Head of caudate nucleus (tissue), 42 donors: ENCODE data around the gene TBC1D21.

ENCODE experiments used
- DNase-seq, 42 donors: peaks; one replicate each; pipeline versions ENCODE4 v3.0.0 to v3.0.0-alpha.2; 2020 to 2021; ENCODE audit warnings: mixed read lengths in 7 of 42
- intact Hi-C: fragments of 100-400 bp; cut with DNase I; formaldehyde crosslinking; loops from one replicate; pipeline ENCODE4 v1.15.0; 2022

Gene TBC1D21

DNA sequence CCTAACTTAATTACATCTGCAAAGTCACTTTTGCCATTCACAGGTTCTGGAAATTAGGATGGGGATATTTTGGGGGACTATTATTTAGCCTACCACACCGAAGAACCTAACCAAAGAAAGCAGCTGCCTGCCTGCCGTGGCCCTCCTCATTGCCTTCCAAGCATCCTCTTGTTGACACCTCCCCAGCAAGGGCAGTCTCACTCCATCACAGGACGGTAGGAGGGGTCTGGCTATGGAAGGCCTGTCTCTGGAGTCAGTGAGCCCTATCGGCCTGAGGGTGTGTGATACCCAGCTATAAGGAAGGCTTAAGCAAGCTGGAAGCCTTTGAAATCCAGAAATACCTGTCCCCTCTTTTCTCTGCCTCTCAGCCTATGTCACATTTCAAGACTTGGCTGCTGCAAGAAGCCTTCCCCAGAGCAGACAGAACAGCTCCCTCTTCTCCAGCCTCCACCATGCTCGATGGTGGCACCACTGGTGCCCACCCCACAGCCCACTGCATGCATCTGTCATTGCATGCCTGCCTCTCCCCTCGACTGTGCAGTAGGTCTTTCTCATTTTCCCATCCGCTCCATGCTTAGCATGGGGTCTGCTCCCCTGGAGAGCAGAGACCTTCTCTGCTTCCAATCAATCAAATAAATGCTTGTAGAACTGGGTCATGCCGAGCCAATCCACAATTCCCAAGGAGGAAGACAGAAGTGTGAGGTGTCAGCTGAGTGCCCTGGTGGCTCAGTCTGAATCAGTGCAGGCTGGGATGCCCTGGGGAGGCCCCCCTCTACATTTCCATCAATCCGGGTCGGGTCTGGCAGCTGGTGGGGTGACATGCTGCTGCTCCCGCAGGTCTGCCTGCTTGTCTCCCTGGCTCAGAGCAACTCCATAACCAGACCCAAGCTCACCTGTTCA is 29.0 kb downstream of the TBC1D21 start:
- no peak for DNase-seq
- intact Hi-C loops, result no loop called here

DNA sequence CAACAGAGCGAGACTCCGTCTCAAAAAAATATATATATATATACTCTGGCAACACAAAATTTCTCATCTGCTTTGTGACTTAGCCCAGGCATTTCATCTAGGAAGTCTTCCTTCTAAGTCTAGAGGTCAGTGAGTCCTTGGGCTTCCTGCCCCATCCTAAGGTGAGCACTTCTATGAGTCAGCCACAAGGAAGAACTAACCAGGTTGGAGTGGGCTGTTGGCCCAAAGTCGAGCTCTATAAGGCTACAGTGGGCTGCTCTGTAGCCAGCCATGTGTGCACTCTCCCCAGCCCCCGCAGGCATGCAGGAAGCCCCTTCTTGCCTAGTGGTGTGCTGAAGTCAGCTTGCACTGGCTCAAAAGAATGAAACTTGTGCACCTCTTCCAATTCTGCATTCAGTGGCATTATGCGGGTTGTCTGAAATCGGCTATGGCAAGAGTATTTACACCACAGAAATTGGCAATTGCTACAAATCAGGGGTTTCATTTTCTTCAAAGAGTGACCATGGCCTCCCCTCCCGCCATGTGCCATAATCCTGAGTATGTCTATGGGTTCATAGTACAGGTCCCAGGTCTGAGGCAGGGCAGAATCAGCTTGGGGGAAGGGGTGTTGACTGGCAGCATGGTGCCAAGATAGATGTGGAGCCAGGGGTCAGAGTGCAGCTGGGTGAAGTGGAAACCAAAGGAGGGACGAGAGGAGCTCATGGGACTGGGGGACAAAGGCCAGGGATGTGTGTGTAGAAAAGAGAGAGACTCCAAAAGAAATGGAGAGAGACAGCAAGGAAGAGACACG is 30.9 kb downstream of the TBC1D21 start:
- no peak for DNase-seq
- intact Hi-C loops, result no loop called here

DNA sequence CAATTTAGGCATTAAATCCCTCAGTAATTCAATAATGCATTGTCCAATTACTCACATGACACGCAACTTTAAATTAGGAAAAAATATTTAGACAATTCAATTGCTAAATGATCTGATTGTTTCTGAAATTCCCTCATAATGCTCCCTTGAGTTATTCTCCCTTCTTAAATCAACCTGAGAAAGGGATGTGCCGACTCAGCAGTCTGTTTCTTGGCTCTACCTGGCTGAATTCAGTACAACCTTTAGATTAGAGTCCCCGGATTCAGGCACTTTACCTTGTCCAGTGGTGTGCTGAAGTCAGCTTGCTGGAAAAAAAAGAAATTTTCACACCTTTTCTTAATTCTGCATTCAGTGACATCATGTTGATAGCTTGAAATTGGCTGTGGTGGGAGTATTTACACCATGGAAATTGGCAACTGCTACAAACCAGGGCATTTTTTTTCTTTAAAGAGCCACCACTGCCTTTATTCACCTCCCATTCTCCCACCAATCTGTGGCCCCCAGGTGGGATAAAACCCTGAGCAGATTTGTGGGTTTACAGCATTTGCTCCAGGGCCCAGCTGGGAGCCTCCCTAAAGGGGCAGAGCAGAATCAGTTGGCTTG is 32.0 kb downstream of the TBC1D21 start:
- intact Hi-C loops, result no loop called here
- no peak for DNase-seq

DNA sequence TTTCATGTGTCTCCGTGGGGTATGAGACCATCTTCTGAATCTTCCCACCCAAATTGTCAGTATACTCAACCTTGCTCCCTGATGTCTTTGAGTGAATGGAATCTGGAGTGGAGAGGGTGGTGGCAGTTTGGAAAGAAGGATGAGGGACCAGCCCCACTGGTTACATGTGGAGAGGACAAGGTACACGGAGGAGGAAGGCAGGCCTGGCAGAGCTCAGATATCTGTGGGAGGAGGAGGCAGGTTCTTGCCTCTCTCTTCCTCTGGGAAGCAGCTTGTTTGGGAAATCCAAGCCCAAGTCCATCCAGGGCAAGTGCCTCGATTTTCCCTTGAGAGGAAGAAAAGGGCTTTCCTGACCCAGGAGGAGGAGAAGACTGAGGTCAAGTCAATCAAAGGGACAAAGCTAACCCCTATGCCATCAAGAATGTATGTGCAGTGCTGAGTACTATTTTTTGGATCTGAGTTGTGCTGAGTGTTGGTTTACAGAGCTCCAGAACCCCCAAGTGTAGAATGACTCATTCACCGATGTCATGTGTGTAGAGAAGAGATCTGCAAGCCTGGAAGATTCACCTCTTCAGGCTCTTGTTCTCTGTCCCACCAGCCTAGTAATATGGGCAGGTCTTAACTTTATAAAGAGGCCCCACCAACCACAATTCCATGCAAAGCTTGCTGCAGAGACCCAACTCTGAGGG is 33.1 kb downstream of the TBC1D21 start:
- intact Hi-C loops, result no loop called here
- no peak for DNase-seq

DNA sequence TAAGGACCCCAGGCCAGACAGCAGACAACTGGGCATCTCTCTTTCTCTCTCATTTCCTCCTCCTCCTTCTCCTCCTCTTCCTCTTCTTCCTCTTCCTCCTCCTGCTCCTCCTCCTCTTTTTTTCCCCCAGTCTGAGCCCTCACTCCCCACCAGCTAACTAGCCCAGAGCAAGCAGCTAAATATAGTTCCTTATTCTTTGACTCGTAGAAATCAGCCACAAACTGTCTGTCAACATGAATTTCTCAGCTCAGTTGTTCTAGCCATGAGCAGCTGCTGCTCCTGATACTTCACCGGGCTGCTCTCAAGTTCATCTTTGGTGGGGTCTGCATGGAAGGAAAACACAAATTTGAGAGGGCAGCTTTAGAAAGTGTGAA is 33.7 kb downstream of the TBC1D21 start:
- DNase-seq, result no peak
- intact Hi-C loops, result no loop called here

DNA sequence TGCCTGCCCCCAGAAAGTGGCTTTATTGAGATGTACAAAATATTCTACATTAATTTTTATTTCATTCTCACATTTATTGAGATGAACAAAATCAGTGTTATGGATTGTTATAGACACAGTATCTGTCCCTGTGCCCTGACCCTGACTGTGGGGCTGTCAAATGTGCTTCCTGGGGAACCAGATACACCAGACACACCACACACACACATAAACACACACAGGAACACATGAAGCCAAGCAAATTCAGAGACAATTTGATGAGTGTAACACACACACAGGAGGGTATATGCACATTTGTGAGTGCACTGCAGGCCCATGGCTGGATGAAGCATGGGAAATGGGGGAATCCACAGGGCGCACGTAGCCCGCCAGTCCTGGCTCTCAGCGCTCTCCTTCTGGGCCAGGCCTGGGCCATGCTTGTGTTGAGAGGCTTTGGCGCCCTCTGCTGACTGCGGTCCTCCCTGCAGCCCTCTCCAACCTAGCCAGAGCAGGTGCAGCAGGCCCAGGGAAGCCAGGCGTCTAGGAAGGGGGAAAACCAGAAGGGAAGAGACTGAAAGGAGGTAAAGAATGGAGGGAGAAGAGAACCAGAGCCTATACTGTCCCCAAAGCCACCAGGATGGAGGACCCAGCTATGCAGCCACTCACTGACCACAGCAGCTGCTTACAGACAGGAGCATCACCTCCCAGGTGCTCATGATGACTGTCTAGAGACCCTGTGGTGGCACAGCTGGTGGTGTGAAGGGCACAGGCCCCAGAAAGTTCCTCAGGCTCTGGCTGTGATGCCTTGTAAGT is 34.9 kb downstream of the TBC1D21 start:
- intact Hi-C loops, result no loop called here
- DNase-seq, result peak; percentile 58 to 91 (median 83)

DNA sequence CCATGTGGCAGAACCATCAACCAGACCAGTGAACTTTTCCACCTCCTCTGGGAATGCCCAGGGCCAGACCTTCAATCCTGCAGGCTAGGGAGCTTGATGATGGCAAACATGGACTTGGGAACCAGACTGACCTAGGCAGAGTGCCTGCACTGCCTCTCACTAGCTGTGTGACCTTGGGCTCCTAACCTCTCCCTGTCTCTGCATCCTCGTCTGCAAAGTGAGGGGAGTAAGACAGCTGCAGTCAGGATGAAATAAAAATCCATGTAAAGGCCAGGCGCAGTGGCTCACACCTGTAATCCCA is 35.4 kb downstream of the TBC1D21 start:
- intact Hi-C loops, result no loop called here

DNA sequence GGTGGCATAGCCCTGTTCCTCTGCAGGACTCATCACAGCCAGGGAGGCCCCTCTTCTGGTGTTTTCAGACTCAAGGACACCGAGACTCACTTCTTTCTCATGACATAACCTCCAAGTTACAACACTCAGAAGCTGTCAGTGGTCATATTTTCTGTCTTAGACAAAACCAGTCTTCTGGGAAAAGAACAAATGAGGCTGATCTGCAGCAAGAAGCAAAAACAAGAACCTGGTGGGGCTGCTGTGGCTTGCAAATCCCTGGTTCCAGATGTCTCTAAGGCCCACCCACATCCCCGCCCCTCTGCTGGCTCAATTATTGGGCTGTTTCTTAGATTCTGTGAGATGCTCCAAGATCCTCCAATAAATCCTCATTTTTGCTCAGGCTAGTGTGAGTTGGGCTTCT is 36.3 kb downstream of the TBC1D21 start:
- intact Hi-C loops, result no loop called here
- DNase-seq, result no peak

More for the DNA sequence above, 35.4 kb downstream of the TBC1D21 start:
- no peak for DNase-seq

DNA sequence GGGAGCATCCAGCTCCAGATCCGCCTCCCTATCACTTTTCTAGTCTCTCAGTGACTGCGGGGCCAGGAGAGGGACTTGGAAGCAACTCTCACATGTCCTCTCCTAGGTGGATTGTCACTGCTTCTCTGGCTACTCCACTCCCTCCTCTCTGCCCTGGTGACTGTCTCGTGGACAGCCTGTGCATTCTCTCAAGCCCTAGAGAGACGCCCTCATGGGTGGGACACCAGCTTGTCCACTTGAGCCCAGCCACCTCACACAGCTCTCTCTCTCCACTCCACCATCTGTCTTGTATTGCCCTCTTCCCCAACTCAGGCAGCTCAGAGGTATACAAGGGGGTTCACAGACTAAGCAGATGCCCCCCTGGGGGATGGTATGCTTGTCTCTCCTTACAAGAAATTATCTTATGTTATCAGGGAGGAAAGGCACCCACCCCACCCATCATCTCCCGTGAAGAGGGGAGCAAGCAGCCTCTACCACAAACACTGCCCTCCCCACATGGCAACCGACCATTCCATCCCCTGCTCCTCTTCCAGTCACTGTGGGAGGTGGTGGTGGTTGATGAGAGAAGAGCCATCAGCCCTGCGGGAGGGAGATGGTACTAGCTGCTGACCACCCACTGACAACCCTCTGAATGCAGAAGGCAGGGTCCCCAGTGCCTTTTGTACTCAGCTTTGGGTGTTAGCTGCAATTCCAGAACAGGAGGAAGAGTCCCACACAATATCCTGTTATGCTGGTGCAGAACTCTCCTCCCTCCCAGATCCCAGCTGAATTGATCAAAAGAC is 37.3 kb downstream of the TBC1D21 start:
- intact Hi-C loops, result no loop called here
- DNase-seq, result no peak

DNA sequence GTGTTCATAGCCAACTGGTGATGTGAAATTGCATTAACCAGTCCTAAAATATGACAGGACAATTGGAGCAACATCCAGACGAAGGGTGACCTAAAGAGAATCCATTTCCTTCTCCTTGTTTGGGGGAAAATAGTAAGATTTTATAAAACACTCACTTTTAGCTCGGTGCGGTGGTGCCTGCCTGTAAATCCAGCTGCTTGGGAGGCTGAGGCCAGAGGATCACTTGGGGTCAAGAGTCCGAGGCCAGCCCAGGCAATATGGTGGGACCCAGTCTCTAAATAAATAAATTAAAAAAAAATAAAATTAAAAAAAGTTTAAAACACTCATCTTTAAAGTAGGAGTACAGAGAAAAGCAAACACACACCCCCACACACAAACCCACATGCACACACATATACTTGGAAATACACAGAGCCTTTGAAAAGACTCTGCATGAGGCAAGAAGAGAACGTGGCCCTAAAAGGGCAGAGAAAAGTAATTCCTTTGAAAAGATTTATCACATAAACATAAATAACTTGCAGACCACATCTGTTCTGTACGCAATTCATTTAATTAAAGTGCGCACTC is 38.7 kb downstream of the TBC1D21 start:
- intact Hi-C loops, result no loop called here
- no peak for DNase-seq

DNA sequence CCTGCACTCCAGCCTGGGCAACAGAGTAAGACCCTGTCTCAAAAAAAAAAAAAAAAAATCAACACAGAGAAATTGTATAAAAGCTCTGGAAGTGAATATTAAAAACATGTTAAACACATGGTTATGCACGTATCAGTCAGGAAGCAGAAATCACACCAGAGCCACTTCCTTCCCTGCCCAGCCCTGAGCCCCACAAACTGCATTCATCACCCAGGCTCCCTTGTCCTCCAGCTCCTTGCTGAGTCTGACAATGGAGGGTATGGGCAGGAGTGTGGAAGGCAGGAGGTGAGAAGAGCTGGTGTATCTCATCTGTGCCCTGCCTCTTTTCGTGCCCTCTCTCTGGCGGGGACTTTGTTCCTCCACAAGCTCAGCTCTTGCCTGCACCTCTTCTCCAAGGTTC is 40.8 kb downstream of the TBC1D21 start:
- intact Hi-C loops, result no loop called here
- DNase-seq, result no peak

DNA sequence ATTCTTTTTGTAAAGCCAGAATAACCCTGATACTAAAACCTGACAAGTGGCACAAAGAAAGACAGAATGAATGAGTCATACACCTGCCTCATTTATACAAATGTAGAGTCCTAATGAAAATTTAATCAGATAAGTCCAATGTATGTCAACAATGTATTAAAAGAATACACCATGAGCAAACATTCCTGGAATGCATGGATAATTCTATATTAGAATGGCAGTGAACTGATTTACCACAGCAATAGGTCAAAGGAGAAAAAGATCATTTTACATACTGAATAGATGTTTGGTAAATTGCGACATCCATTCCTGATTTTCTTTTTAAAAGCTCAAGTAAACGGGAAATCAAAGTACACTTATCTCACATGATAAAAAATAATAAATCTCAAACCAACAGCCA is 41.7 kb downstream of the TBC1D21 start:
- DNase-seq, result no peak
- intact Hi-C loops, result no loop called here

DNA sequence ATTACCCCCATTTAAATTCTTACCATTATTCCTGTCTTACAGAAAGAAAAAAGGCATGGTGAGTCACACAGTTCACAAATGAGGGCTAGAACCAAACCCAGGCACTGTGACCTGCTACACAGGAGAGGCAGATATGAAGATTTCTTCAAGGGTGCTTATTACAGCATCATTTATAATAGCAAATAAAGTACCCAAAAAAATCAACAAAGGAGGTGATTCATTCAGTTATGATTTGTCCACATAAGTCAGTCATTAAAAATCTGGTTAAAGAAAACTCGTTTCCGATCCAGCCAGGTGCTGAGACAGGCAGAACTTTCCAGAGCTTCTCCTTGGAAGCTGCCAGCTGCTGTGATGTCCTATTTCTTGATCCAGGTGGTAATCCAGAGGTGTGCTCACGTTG is 45.4 kb downstream of the TBC1D21 start:
- intact Hi-C loops, result no loop called here
- DNase-seq, result no peak

DNA sequence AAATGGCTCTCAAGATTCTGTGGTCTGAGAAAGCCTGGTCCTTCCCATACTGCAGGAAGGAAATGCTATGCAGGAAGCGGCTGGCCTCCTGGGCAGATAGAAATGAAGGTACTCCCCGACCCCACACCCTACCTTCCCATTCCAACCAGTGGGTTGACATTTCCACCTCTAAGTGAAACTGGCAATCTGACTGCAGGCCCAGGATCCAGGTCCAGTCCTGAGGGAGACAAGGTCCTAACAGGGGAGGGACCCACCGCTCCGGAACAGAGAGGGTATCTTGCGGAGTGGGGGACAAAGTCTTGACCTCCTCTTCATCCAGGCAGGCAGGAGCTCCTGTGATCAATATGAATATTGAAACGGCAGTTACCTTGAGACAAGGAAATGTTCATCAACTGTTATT is 46.3 kb downstream of the TBC1D21 start:
- intact Hi-C loops, result no loop called here

DNA sequence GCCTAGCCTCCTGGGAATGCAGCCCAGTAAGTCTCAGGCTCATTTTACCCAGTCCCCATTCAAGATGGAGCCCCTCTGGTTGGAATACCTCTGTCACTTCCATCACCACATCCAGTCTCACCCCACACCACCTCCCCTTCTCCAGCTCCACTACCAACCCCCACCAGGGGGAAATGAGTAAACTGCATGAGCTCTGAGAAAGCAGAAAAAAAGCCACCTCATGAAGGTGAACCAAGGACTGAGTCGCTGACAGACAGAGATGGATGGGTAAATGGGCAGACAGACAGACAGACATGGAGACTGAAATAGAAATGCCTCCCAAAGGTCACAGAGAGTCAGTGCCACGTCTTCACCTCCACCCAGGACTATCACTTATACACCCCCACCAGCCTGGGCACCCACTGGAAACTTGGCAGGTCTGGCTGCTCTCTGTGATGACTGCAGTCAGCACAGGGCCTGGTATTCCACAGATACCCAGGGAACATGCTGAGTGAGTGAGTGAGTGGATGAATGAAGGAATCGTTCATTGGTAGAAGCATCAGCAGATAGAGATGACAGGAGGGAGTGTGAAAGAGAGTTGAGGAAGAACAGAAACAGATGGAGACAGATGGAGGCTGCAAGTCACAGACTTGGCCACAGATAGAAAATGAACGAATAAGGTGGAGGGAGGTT is 48.0 kb downstream of the TBC1D21 start:
- intact Hi-C loops, result no loop called here

More for the DNA sequence above, 46.3 kb downstream of the TBC1D21 start:
- no peak for DNase-seq

DNA sequence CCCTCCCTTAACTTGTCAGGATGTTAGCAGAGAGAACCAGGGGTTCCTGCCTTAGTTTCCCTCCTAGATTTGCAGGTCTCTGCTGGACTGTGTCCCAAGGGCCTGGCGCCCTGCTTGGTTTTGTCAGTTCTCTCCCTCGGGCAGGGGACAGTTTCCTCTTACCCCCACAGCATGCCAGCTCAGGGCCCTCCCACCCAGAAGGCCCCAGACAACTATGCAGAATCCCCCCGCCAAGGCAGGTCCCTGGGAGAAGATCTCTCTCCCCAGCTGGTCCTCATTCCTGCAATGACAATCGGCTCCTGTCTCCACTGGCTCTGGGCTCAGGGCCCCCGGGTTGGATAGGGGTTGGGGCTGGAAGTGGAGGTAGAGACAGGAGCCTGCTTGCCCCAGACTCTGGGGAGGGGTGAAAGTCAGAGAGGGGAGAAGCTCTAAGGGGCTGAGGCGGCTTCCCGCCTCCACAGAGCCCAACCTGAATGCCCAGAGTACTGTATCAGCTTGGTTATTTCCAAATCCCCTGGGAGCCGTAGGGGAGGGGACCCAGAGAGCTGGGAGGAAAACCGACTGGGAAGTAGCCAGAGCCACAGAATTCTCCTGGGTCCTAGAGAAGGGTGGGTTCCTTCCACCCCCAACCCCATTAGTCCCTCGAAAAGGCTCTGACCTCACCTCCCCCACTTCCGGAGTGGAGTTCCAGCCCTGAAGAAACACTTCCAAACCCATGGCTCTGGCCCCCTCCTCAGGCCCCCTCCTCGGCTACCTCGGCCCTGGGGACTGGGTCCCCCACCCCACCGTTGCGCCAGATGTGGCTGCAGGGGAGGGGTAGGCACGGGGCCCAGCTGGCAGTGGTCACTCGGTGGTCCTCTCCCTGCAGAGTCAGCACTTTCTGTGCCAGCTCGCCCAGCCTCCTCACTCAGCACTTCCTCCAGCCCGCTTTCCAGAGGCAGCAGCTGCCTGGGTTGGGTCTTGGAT is 49.1 kb downstream of the TBC1D21 start:
- intact Hi-C loops, result no loop called here
- no peak for DNase-seq

More for the DNA sequence above, 48.0 kb downstream of the TBC1D21 start:
- DNase-seq, result no peak
